ENCODE results near the gene FBRSL1.

DNA sequence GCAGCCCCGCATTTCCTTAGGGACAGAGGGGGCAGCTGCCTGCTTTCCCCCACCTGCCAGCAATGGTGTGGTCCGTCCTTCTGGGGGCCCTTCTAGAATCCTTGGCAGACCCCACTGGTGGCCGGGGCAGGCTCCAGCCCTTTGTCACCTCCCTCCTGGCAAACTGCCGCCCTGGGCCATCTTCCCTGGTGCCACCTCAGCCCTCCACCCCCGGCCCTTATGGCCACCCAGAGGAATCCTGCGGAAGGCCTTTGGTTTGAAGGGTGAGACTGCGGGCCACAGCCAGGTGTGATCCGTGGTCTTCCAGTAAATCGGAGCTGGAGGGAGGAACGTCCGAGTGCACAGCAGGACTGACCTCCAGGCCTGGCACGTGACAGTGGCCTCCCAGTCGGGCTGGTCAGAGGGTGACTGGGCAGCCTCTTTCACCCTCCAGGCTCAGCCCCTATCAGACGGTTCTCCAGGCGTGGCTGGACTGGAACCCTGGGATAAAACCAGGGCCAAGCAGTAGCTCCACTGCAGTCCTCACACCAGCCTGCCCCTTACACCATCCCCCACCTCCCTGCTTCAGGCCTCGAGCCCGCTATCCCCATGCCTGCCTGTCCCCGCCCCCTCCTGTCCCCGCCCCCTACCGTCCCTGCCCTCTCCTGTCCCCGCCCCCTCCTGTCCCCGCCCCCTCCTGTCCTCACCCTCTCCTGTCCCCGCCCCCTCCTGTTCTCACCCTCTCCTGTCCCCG, 12.4 kb downstream of the FBRSL1 start:
- TF ChIP-seq, protein P1, sequence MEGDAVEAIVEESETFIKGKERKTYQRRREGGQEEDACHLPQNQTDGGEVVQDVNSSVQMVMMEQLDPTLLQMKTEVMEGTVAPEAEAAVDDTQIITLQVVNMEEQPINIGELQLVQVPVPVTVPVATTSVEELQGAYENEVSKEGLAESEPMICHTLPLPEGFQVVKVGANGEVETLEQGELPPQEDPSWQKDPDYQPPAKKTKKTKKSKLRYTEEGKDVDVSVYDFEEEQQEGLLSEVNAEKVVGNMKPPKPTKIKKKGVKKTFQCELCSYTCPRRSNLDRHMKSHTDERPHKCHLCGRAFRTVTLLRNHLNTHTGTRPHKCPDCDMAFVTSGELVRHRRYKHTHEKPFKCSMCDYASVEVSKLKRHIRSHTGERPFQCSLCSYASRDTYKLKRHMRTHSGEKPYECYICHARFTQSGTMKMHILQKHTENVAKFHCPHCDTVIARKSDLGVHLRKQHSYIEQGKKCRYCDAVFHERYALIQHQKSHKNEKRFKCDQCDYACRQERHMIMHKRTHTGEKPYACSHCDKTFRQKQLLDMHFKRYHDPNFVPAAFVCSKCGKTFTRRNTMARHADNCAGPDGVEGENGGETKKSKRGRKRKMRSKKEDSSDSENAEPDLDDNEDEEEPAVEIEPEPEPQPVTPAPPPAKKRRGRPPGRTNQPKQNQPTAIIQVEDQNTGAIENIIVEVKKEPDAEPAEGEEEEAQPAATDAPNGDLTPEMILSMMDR (IDR thresholded peaks at IDR 0.05), result no peak
- TF ChIP-seq POLR2A (IDR thresholded peaks at IDR 0.05), result no peak
